Umbilical cord (tissue), 2 donors: ENCODE results near the gene D2HGDH. TPM values are rescaled to one million over a fixed set of nuclear protein-coding genes. Genes with fewer than 3 reads are reported as not detected.
"Not testable (repeated sequence)": the region's sequence is repeated elsewhere in the genome, so short reads cannot be mapped to it uniquely, and the experiment has no call there.

Experiments used
- DNase-seq: peaks from one replicate; pipeline ENCODE4 v3.0.0-alpha.2; 2015; ENCODE audit warnings: low spot score
- total RNA-seq: library from RNA; depleted of rRNA; stranded (reverse); fragments of >200 nt; gene quantifications from one replicate; pipeline ENCODE4 v1.2.3, GENCODE V29; 2014; ENCODE audit warnings: low replicate concordance; ENCODE audit not compliant: insufficient read depth

D2HGDH gene
- total RNA-seq, 1 donor from 2014 or later, result 8.4 TPM

- DNase-seq, result not testable (repeated sequence)
Measured at GRCh38 chr2:241791385-241791784, 57.0 kb downstream of the D2HGDH start.

- no peak for DNase-seq
Measured at GRCh38 chr2:241793385-241793784, 59.0 kb downstream of the D2HGDH start.

- no peak for DNase-seq
Measured at GRCh38 chr2:241794250-241794823, 59.9 kb downstream of the D2HGDH start.

- no peak for DNase-seq
Measured at GRCh38 chr2:241795021-241795999, 60.9 kb downstream of the D2HGDH start.

GRCh38 chr2:241796209-241796608 is 61.8 kb downstream of the D2HGDH start:
- no peak for DNase-seq

- DNase-seq, result no peak
Measured at GRCh38 chr2:241796610-241797138, 62.2 kb downstream of the D2HGDH start.

GRCh38 chr2:241797441-241798080 is 63.1 kb downstream of the D2HGDH start:
- DNase-seq, result no peak

GRCh38 chr2:241798081-241798630 is 63.7 kb downstream of the D2HGDH start:
- DNase-seq, result no peak

- DNase-seq, result no peak
Measured at GRCh38 chr2:241798631-241799521, 64.4 kb downstream of the D2HGDH start.

- DNase-seq, result no peak
Measured at GRCh38 chr2:241799522-241800197, 65.2 kb downstream of the D2HGDH start.

GRCh38 chr2:241800198-241800903 is 65.9 kb downstream of the D2HGDH start:
- DNase-seq, result not testable (repeated sequence)

GRCh38 chr2:241801611-241802420 is 67.4 kb downstream of the D2HGDH start:
- no peak for DNase-seq

- no peak for DNase-seq
Measured at GRCh38 chr2:241802421-241803318, 68.2 kb downstream of the D2HGDH start.

GRCh38 chr2:241803387-241804325 is 69.2 kb downstream of the D2HGDH start:
- peak; percentile 73 for DNase-seq

- no peak for DNase-seq
Measured at GRCh38 chr2:241804326-241805229, 70.1 kb downstream of the D2HGDH start.
